Renal cortical epithelial cell (primary cell): ENCODE measurements around the gene TANC1. TPM values are rescaled to one million over a fixed set of nuclear protein-coding genes. Genes with fewer than 3 reads are reported as not detected.

Experiments
- DNase-seq: peaks from one replicate; pipeline ENCODE4 v3.0.0-alpha.2; 2011; ENCODE audit warnings: low read depth
- total RNA-seq: library from RNA; depleted of rRNA; stranded (reverse); fragments of >200 nt; gene quantifications from 2 replicates; pipeline ENCODE4 v1.2.3, GENCODE V29; 2014

The TANC1 gene
- total RNA-seq, 1 donor from 2014 or later, result 44.0 TPM

GRCh38 chr2:159063677-159064076 lies 95.2 kb downstream of the TANC1 start:
- DNase-seq, result no peak

- peak; percentile 65 for DNase-seq
Observed at GRCh38 chr2:159064446-159065301, 96.2 kb downstream of the TANC1 start.

- DNase-seq, result peak; percentile 75
Observed at GRCh38 chr2:159065313-159065712, 96.9 kb downstream of the TANC1 start.

GRCh38 chr2:159065891-159066290 lies 97.5 kb downstream of the TANC1 start:
- DNase-seq, result no peak

GRCh38 chr2:159066541-159067156 lies 98.2 kb downstream of the TANC1 start:
- DNase-seq, result no peak

- DNase-seq, result no peak
Observed at GRCh38 chr2:159067971-159068370, 99.5 kb downstream of the TANC1 start.

GRCh38 chr2:159069229-159069628 lies 100.8 kb downstream of the TANC1 start:
- no peak for DNase-seq

- DNase-seq, result no peak
Observed at GRCh38 chr2:159070235-159070634, 101.8 kb downstream of the TANC1 start.

- DNase-seq, result no peak
Observed at GRCh38 chr2:159071190-159071915, 102.9 kb downstream of the TANC1 start.

GRCh38 chr2:159072795-159073194 lies 104.4 kb downstream of the TANC1 start:
- DNase-seq, result peak; percentile 36

GRCh38 chr2:159073256-159073655 lies 104.8 kb downstream of the TANC1 start:
- DNase-seq, result peak; percentile 69

GRCh38 chr2:159074605-159075004 lies 106.2 kb downstream of the TANC1 start:
- DNase-seq, result no peak

- peak; percentile 67 for DNase-seq
Observed at GRCh38 chr2:159075727-159076126, 107.3 kb downstream of the TANC1 start.

GRCh38 chr2:159076241-159076640 lies 107.8 kb downstream of the TANC1 start:
- no peak for DNase-seq

- DNase-seq, result no peak
Observed at GRCh38 chr2:159077869-159078268, 109.4 kb downstream of the TANC1 start.

- no peak for DNase-seq
Observed at GRCh38 chr2:159078443-159078842, 110.0 kb downstream of the TANC1 start.

- DNase-seq, result no peak
Observed at GRCh38 chr2:159080641-159081040, 112.2 kb downstream of the TANC1 start.

GRCh38 chr2:159082119-159082518 lies 113.7 kb downstream of the TANC1 start:
- DNase-seq, result no peak

- DNase-seq, result peak; percentile 62
Observed at GRCh38 chr2:159084384-159085370, 116.2 kb downstream of the TANC1 start.

- DNase-seq, result no peak
Observed at GRCh38 chr2:159086342-159086741, 117.9 kb downstream of the TANC1 start.

- no peak for DNase-seq
Observed at GRCh38 chr2:159086826-159087225, 118.4 kb downstream of the TANC1 start.
